Measurements from ENCODE around the gene CARD9.

- TF ChIP-seq CTCF (IDR thresholded peaks at IDR 0.05; ENCODE audit: low read length): no peak
- TF ChIP-seq EZH2 (IDR thresholded peaks at IDR 0.05; ENCODE audit: borderline replicate concordance, low read length): no peak
Measured at GRCh38 chr9:136392538-136393449, 19.3 kb upstream of the CARD9 start.

All from OCI-LY1 (cell line).